Measurements from ENCODE around the gene SLC38A10. TPM values are rescaled to one million over a fixed set of nuclear protein-coding genes. Genes with fewer than 3 reads are reported as not detected.
A peak's percentile ranks its signal among the peaks of the same experiment; 100 is the strongest.

The SLC38A10 gene
- total and polyA plus RNA-seq, 2 of the 13 experiments (the other 11 are each of a cell fraction or from before 2014, with no cell fraction given): 23.4 to 55.8 TPM

- TF ChIP-seq, protein P1, sequence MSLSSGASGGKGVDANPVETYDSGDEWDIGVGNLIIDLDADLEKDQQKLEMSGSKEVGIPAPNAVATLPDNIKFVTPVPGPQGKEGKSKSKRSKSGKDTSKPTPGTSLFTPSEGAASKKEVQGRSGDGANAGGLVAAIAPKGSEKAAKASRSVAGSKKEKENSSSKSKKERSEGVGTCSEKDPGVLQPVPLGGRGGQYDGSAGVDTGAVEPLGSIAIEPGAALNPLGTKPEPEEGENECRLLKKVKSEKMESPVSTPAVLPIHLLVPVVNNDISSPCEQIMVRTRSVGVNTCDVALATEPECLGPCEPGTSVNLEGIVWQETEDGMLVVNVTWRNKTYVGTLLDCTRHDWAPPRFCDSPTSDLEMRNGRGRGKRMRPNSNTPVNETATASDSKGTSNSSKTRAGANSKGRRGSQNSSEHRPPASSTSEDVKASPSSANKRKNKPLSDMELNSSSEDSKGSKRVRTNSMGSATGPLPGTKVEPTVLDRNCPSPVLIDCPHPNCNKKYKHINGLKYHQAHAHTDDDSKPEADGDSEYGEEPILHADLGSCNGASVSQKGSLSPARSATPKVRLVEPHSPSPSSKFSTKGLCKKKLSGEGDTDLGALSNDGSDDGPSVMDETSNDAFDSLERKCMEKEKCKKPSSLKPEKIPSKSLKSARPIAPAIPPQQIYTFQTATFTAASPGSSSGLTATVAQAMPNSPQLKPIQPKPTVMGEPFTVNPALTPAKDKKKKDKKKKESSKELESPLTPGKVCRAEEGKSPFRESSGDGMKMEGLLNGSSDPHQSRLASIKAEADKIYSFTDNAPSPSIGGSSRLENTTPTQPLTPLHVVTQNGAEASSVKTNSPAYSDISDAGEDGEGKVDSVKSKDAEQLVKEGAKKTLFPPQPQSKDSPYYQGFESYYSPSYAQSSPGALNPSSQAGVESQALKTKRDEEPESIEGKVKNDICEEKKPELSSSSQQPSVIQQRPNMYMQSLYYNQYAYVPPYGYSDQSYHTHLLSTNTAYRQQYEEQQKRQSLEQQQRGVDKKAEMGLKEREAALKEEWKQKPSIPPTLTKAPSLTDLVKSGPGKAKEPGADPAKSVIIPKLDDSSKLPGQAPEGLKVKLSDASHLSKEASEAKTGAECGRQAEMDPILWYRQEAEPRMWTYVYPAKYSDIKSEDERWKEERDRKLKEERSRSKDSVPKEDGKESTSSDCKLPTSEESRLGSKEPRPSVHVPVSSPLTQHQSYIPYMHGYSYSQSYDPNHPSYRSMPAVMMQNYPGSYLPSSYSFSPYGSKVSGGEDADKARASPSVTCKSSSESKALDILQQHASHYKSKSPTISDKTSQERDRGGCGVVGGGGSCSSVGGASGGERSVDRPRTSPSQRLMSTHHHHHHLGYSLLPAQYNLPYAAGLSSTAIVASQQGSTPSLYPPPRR (CRISPR knock-in tag; IDR thresholded peaks at IDR 0.05; ENCODE audit: borderline replicate concordance): 0 out of 2 replicates have a peak, but pooled peaks have one; percentile 58
- TF ChIP-seq ZNF841 (CRISPR knock-in tag; IDR thresholded peaks at IDR 0.05; ENCODE audit: borderline replicate concordance): no peak
- no peak; the same call in 1 of the 2 replicates for TF ChIP-seq ZXDC (CRISPR knock-in tag; IDR thresholded peaks at IDR 0.05)
- TF ChIP-seq, protein P2, sequence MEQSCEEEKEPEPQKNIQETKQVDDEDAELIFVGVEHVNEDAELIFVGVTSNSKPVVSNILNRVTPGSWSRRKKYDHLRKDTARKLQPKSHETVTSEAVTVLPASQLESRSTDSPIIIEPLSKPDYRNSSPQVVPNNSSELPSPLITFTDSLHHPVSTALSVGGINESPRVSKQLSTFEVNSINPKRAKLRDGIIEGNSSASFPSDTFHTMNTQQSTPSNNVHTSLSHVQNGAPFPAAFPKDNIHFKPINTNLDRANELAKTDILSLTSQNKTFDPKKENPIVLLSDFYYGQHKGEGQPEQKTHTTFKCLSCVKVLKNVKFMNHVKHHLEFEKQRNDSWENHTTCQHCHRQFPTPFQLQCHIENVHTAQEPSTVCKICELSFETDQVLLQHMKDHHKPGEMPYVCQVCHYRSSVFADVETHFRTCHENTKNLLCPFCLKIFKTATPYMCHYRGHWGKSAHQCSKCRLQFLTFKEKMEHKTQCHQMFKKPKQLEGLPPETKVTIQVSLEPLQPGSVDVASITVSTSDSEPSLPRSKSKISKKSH (CRISPR knock-in tag; IDR thresholded peaks at IDR 0.05; ENCODE audit: borderline replicate concordance): peak; percentile 77; the same call in 1 of the 2 replicates
- peak; percentile 47; the same call in 1 of the 2 replicates for TF ChIP-seq ZNF160 (CRISPR knock-in tag; IDR thresholded peaks at IDR 0.05)
- TF ChIP-seq NR2F1 (CRISPR knock-in tag; IDR thresholded peaks at IDR 0.05): no peak
- TF ChIP-seq CSRNP2 (CRISPR knock-in tag; conservative IDR thresholded peaks at IDR 0.05; ENCODE audit: low read depth): no peak
- TF ChIP-seq SIN3A (IDR thresholded peaks at IDR 0.05; ENCODE audit: borderline replicate concordance, low read depth, low read length): peak; percentile 96
- TF ChIP-seq KAT8 (CRISPR knock-in tag; IDR thresholded peaks at IDR 0.05): peak; percentile 98
- TF ChIP-seq JUND (CRISPR knock-in tag; IDR thresholded peaks at IDR 0.05): no peak
- TF ChIP-seq ZNF773 (CRISPR knock-in tag; IDR thresholded peaks at IDR 0.05; ENCODE audit: borderline replicate concordance): peak; percentile 74; the same call in 1 of the 2 replicates
- TF ChIP-seq, protein P3, sequence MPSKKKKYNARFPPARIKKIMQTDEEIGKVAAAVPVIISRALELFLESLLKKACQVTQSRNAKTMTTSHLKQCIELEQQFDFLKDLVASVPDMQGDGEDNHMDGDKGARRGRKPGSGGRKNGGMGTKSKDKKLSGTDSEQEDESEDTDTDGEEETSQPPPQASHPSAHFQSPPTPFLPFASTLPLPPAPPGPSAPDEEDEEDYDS (CRISPR knock-in tag; IDR thresholded peaks at IDR 0.05): peak; percentile 92
- TF ChIP-seq, protein P4, sequence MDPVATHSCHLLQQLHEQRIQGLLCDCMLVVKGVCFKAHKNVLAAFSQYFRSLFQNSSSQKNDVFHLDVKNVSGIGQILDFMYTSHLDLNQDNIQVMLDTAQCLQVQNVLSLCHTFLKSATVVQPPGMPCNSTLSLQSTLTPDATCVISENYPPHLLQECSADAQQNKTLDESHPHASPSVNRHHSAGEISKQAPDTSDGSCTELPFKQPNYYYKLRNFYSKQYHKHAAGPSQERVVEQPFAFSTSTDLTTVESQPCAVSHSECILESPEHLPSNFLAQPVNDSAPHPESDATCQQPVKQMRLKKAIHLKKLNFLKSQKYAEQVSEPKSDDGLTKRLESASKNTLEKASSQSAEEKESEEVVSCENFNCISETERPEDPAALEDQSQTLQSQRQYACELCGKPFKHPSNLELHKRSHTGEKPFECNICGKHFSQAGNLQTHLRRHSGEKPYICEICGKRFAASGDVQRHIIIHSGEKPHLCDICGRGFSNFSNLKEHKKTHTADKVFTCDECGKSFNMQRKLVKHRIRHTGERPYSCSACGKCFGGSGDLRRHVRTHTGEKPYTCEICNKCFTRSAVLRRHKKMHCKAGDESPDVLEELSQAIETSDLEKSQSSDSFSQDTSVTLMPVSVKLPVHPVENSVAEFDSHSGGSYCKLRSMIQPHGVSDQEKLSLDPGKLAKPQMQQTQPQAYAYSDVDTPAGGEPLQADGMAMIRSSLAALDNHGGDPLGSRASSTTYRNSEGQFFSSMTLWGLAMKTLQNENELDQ (CRISPR knock-in tag; IDR thresholded peaks at IDR 0.05; ENCODE audit: borderline replicate concordance): no peak
Measured at GRCh38 chr17:81295031-81295675, at the start of gene SLC38A10 (continued).

Measured in HepG2 (cell line).